GM12892 (cell line): Measurements from ENCODE around the gene ALDH9A1.
"Not testable (repeated sequence)": the region's sequence is repeated elsewhere in the genome, so short reads cannot be mapped to it uniquely, and the experiment has no call there.

ENCODE experiments used
- DNase-seq: peaks from one replicate; pipeline ENCODE4 v3.0.0; 2011; ENCODE audit not compliant: insufficient read length
- FAIRE-seq: peaks from 2 replicates; lab custom pipeline; 2011; peaks lifted over from hg19 to GRCh38; lab: Jason Lieb, UNC
- POLR2A ChIP-seq: IDR thresholded peaks from 2 replicates; pipeline ENCODE4 v1.6.1; 2011; ENCODE audit warnings: low read depth, low read length, control low read depth
- POLR2AphosphoS5 ChIP-seq: IDR thresholded peaks from 2 replicates; pipeline ENCODE4 v1.6.1; 2011; ENCODE audit warnings: low read depth, low read length, control low read depth
- TAF1 ChIP-seq: IDR thresholded peaks from 2 replicates; pipeline ENCODE4 v1.6.1; 2011; ENCODE audit warnings: low read depth, mild to moderate bottlenecking, control low read depth, low read length, borderline replicate concordance

The ALDH9A1 gene

DNA sequence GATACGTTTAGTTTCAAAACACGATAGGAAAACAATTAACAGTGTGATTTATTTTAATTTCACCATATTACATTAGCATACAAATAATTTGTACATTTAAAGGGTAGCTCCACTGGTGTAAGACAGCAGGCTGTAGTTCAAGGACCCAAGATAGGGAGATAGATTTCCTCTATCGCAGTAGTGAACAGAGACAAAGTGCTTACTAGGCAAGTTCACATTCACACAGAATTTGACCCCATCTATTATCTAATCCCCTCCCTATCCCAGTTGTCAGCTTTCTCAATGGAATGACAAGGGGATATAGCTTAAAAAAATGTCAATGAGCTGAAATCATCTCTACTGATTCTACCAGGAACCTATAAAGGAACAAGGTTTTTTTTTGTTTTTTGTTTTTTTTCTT is 36.2 kb downstream of the ALDH9A1 start:
- DNase-seq (no peak), FAIRE-seq (no peak)
- no peak for TF ChIP-seq TAF1
- TF ChIP-seq POLR2A, result no peak
- TF ChIP-seq POLR2AphosphoS5, result no peak

GRCh38 chr1:165661703-165662102 is 36.7 kb downstream of the ALDH9A1 start:
- TF ChIP-seq TAF1 (no peak), POLR2A (no peak), POLR2AphosphoS5 (no peak)
- DNase-seq (no peak), FAIRE-seq (no peak)

DNA sequence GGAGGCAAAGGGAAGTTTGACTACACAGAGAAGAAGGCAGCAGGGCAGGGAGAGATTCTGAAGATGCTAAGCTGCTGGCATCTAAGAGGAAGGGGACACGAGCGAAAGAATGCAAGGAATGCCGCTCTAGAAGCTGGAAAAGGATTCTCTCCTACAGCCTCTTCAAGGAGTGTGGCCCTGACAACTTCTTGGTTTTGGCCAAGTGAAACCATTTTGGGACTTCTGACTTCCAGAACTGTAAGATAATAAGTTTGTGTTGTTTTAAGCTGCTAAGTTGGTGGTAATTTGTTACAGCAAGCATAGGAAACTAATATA is 38.8 kb downstream of the ALDH9A1 start:
- TF ChIP-seq POLR2AphosphoS5, result no peak
- no peak for TF ChIP-seq TAF1
- no peak for TF ChIP-seq POLR2A
- no peak for FAIRE-seq
- no peak for DNase-seq

GRCh38 chr1:165658766-165659580 is 39.4 kb downstream of the ALDH9A1 start:
- not testable (repeated sequence) for FAIRE-seq, DNase-seq

DNA sequence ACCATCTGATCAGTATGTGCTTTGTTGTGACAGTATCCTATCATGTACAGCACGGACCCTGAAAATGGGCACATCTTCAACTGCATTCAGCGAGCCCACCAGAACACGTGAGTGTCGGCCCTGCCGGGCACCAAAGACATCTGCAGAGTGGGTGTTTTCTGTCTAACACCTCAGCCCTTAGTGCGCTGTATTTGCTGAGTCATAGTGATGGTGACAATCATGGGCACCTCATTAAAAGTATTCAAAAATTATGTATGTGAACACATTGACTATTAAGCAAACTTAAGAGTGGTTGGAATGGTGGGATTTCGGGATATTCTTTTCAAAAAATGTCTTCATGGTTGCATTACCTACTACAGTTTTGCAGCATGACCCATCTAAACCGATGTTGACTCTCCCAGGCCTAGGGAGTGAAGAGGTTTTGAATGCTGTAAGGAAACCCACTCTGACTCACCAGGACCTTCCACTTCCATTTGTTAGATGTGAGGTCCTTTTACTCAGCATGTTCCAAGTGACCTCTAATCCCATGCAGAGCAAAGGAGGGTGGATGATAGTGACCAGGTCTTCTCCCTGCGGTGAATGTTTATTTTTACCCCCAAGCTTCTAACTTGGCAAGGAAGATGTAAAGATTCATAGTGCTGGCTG is 47.3 kb downstream of the ALDH9A1 start:
- FAIRE-seq (no peak), DNase-seq (no peak)
- TF ChIP-seq POLR2A, result no peak
- no peak for TF ChIP-seq POLR2AphosphoS5
- no peak for TF ChIP-seq TAF1

DNA sequence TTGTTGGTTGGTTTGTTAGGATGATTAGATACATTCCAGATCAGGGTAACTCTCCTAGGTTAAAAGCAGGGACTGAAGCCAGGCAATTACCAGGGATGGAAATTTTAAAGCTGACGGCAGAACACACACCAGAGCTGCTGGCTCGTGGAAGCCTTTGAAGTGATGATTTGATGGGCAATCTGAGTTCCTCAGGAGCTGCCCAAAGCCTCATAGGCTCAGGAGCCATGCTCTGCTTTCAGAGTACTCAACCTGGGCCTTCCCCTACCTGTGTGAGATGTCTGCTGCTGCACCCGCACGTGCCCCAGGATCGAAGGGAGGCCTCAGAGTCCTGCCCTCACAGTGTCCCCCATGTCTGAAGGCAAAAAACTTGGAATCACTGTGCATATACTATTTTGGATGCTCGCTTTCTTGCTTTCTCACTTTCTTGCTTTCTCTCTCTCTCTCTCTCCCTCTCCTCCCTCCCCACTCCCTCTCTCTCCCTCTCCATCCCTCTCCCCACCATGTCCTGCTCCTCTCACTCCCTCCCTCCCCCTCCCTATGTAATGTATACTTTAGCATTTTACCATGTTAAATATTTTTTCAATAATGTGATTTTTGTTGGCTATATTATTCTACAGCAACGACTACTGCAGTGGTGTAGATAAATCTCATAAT is 49.3 kb downstream of the ALDH9A1 start:
- no peak for TF ChIP-seq TAF1
- FAIRE-seq, result no peak
- DNase-seq, result no peak

- TF ChIP-seq POLR2A, result no peak
- no peak for TF ChIP-seq TAF1
- TF ChIP-seq POLR2AphosphoS5, result no peak
- FAIRE-seq, result no peak
- no peak for DNase-seq
Observed at GRCh38 chr1:165647970-165648369, 50.4 kb downstream of the ALDH9A1 start.

DNA sequence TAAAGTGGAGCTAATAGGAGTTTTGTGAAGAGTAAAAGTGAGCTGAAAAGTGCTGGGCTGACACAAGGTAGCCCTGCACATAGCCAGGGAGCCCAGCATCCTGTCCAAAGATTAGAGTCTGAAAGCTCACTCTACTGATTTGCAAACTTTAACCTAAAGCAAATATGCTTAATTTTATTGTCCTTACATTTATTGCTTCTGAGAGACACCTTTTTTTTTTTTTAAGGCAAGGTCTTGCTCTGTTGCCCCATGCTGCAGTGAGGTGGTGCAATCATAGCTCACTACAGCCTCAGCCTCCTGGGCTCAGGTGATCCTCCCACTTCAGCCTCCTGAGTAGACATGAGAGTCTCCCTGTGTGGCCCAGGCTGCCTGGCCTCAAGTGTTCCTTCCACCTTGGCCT is 50.8 kb downstream of the ALDH9A1 start:
- no peak for FAIRE-seq
- DNase-seq, result no peak
- TF ChIP-seq POLR2AphosphoS5 (no peak), POLR2A (no peak), TAF1 (no peak)

- TF ChIP-seq POLR2AphosphoS5 (no peak), POLR2A (no peak), TAF1 (no peak)
- FAIRE-seq, result no peak
- DNase-seq, result no peak
Observed at GRCh38 chr1:165645654-165646366, 52.6 kb downstream of the ALDH9A1 start.

DNA sequence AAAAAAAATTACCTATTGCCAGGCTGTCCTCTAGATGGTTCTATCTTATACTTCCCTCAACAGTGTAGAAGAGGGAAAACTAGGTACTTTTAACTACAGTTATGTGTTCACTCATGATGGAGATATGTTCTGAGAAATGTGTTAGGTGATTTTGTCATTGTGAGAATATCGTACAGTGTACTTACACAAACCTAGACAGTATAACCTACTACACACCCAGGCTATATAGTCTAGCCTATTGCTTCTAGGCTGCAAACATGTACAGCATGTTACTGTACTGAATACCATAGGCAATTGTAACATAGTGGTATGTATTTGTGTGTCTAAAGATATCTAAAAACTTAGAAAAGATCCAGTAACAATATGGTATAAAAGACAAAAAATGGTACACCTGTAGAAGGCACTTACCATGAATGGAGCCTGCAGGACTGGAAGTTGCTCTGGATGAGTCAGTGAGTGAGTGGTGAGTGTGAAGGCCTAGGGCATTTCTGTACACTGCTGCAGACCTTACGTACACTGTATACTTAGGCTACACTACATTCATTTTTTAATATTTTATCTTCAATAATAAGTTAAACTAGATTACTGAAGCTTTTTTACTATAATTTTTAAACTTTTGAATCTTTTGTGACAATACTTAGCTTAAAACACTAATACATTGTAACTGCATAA is 54.2 kb downstream of the ALDH9A1 start:
- DNase-seq (no peak), FAIRE-seq (no peak)
- TF ChIP-seq POLR2A (no peak), TAF1 (no peak), POLR2AphosphoS5 (no peak)
